ENCODE data around the gene AOAH.

Gene AOAH

DNA sequence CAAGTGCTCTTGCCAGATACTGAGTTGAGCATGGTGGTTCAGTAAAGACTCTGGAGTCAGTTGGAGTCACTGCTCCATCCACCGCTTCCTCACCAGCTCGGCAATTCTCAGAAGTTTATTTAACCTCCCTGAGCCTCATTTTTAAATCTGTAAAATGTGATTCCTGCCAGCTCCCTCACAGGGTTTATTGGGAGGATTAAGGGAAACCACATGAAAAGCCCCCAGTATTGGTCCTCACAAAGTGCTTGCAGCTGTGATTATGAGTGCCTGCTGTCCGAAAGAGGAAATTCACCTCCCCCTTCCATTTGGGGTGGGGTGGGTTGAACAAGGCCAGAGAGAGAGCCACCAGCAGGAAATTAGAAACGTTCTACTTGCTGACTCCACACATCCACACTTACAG lies 99.0 kb downstream of the AOAH start:
- DNase-seq (ENCODE audit: low spot score): no peak
- in situ Hi-C loops (cut with MboI; ENCODE audit: low sequenced_read_pairs, unreplicated experiment): no loop called here
- TF ChIP-seq, protein P1, sequence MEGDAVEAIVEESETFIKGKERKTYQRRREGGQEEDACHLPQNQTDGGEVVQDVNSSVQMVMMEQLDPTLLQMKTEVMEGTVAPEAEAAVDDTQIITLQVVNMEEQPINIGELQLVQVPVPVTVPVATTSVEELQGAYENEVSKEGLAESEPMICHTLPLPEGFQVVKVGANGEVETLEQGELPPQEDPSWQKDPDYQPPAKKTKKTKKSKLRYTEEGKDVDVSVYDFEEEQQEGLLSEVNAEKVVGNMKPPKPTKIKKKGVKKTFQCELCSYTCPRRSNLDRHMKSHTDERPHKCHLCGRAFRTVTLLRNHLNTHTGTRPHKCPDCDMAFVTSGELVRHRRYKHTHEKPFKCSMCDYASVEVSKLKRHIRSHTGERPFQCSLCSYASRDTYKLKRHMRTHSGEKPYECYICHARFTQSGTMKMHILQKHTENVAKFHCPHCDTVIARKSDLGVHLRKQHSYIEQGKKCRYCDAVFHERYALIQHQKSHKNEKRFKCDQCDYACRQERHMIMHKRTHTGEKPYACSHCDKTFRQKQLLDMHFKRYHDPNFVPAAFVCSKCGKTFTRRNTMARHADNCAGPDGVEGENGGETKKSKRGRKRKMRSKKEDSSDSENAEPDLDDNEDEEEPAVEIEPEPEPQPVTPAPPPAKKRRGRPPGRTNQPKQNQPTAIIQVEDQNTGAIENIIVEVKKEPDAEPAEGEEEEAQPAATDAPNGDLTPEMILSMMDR (IDR thresholded peaks at IDR 0.05; ENCODE audit: borderline replicate concordance, control extremely low read depth, extremely low read depth, insufficient read depth, missing control alignments): no peak

DNA sequence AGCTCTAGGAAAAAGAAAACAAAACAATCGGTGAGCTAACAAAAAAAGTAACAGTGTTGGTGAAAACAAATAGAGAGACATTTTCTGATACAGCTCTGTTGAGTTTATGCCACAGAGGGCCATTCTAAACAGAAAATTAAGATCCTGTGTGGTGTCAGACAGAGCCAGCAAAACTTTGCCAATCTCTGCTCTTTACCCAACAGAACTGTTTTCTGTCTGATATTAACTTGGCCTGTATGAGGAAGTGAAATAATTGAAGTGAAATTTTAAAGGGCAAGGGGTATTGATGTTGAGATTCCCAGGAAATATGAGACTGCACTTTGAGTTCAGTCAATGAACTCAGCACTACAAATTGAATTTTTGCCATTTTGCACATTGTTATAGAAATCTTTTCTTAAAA lies 101.0 kb downstream of the AOAH start:
- TF ChIP-seq, protein P1 (IDR thresholded peaks at IDR 0.05; ENCODE audit: borderline replicate concordance, control extremely low read depth, extremely low read depth, insufficient read depth, missing control alignments): no peak
- DNase-seq (ENCODE audit: low spot score): no peak
- in situ Hi-C loops (cut with MboI; ENCODE audit: low sequenced_read_pairs, unreplicated experiment): no loop called here

DNA sequence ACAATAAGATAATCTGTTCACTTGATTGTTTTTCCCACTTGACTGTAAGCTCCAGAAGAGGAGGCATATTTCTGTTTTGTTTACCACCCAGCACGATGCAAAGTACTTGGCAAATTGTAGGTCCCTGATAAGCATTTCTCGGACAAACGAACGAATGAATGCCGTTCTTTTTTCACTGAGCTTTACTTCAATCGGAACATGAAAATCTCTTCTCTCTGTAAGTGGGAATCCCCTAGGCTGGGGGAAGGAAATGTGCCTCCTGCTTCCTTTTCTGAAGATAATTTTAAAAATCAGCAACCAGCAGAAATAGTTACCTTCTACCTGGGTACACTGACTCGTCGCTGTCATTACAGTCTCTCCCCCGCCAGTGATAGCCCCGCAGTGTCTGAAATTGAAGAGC lies 102.9 kb downstream of the AOAH start:
- DNase-seq (ENCODE audit: low spot score): no peak
- TF ChIP-seq, protein P1 (IDR thresholded peaks at IDR 0.05; ENCODE audit: borderline replicate concordance, control extremely low read depth, extremely low read depth, insufficient read depth, missing control alignments): no peak
- in situ Hi-C loops (cut with MboI; ENCODE audit: low sequenced_read_pairs, unreplicated experiment): no loop called here

DNA sequence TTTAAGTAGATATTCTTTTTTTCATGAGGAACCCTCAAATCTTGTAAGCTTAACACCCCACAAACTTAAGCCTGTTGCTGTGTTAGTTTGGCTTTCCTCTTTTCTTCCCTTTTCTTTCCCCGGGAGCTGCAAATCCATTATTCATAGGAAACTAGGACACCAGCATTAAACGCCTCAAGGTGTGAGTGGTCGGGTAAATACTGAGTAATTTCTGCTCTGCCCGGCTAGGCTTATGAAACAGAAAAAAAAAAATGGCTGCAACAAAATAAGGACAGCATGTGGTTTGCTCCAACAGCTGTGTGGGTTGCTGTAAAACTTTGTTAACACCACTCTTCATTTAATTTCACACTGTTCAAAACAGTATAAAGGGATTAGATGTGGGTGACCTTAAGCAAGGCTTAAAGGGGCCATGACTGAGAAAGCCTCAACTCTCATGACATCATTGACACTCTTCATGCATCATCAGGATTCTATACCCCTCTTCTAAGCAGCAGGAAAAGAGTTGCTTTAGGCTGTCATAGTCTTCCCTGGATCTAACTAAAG lies 104.1 kb downstream of the AOAH start:
- in situ Hi-C loops (cut with MboI; ENCODE audit: low sequenced_read_pairs, unreplicated experiment): no loop called here
- DNase-seq (ENCODE audit: low spot score): no peak
- TF ChIP-seq, protein P1 (IDR thresholded peaks at IDR 0.05; ENCODE audit: borderline replicate concordance, control extremely low read depth, extremely low read depth, insufficient read depth, missing control alignments): no peak

DNA sequence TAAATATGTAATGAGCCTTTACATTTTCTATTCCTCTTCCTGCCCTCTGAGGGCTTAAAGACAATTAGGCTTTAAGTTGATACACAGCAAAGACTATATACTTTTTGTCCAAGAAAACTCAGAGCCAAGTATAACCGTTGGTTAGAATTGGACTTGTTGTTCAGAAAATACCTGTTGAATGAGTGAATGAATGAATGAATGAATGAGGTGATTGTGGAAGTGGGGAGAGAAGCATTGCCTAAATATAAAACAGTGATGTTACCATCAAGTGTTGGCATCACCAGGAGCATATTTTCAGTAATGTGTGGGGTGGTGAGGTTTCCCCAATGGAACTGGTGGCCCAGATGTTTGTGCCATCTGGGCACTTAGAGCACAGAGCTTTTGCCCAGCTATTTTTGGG lies 106.9 kb downstream of the AOAH start:
- in situ Hi-C loops (cut with MboI; ENCODE audit: low sequenced_read_pairs, unreplicated experiment): no loop called here
- DNase-seq (ENCODE audit: low spot score): no peak
- TF ChIP-seq, protein P1 (IDR thresholded peaks at IDR 0.05; ENCODE audit: borderline replicate concordance, control extremely low read depth, extremely low read depth, insufficient read depth, missing control alignments): no peak

DNA sequence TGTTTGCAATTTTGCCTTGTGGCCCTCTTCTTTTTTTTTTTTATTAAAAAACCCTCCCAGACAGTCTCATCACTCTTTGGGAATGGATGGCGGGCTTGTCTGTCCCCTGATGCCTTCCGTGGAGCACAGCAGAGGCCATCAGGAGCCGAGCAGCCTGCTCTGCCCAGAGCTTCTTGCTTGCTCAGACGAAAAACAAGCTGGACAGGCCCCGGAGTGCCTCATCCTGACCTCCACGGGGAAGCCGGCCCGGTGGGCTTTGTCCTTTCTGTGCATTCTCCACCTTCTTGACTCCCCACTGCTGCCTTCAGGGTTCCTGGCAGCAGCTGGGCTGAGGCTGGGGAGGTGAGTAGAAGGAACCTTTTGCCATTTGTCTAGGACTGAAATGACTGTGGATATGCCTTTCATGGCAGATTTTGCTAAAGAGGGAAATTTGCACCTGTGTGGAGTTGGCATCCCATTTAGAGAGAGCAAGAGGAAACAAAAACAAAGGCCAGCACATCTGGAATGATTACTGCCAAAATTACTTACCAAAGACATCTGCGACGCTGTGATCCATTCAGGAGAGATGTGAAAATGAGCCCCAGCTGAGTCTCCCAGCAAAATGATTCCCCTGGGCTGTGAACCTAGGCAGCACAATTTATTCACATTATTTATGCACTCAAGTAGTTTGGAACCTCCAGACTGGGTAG lies 108.3 kb downstream of the AOAH start:
- in situ Hi-C loops (cut with MboI; ENCODE audit: low sequenced_read_pairs, unreplicated experiment): no loop called here
- DNase-seq (ENCODE audit: low spot score): no peak
- TF ChIP-seq, protein P1 (IDR thresholded peaks at IDR 0.05; ENCODE audit: borderline replicate concordance, control extremely low read depth, extremely low read depth, insufficient read depth, missing control alignments): no peak
